MG63 (cell line): ENCODE measurements around the gene LPAR5. TPM values are rescaled to one million over a fixed set of nuclear protein-coding genes. Genes with fewer than 3 reads are reported as not detected.
"Not testable (repeated sequence)": the region's sequence is repeated elsewhere in the genome, so short reads cannot be mapped to it uniquely, and the experiment has no call there.

ENCODE experiments used
- DNase-seq: peaks from one replicate; pipeline ENCODE4 v3.0.0-alpha.2; 2020
- H3K27me3 ChIP-seq: fragments of 250-450 bp; sonication (Bioruptor Pico); 2 replicates; pipeline ENCODE4 v1.5.1; 2020; ENCODE audit warnings: mild to moderate bottlenecking, moderate library complexity
- H3K36me3 ChIP-seq: fragments of 250-450 bp; sonication (Bioruptor Pico); 2 replicates; pipeline ENCODE4 v1.5.1; 2020; ENCODE audit warnings: mild to moderate bottlenecking, moderate library complexity
- H3K4me3 ChIP-seq: fragments of 250-450 bp; sonication (Bioruptor Pico); 2 replicates; pipeline ENCODE4 v1.5.1; 2020; ENCODE audit warnings: mild to moderate bottlenecking, moderate library complexity
- H3K9me3 ChIP-seq: fragments of 250-450 bp; sonication (Bioruptor Pico); 2 replicates; pipeline ENCODE4 v1.5.1; 2020; ENCODE audit warnings: mild to moderate bottlenecking, moderate library complexity
- total RNA-seq: library from RNA; depleted of rRNA; stranded (reverse); fragments of >200 nt; shearing (Covaris generic); gene quantifications from 2 replicates; pipeline ENCODE4 v1.2.3, GENCODE V29; 2014; ENCODE audit warnings: low replicate concordance; rRNA removed

LPAR5 gene
- total RNA-seq, 1 experiment from 2014 or later = 0.03 TPM

DNA sequence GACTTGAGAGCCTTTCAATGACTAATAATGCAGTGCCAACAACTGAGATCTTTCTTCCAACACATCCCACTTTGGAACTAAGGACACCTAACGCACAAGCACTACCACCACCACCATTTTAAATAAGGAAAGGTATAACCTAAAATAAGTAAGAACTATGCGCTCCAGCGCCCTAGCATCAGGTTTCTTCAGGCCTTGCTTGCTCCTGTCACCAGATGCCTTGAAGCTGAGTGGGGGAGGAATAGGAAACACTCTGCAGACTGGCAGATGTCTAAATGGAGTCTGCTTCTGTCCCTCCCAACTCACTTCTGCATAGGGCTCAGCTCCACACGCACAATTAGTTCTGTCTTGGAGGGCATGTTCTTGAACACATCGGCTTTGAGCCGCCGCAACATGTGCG, 43.7 kb downstream of the LPAR5 start:
- Histone ChIP-seq H3K36me3 (peaks cover 93% of the 10 kb centered on the region), H3K27me3 (no peaks in the 10 kb centered on the region), H3K9me3 (no peaks in the 10 kb centered on the region), H3K4me3 (no peak overlapping the region)
- no peak for DNase-seq

DNA sequence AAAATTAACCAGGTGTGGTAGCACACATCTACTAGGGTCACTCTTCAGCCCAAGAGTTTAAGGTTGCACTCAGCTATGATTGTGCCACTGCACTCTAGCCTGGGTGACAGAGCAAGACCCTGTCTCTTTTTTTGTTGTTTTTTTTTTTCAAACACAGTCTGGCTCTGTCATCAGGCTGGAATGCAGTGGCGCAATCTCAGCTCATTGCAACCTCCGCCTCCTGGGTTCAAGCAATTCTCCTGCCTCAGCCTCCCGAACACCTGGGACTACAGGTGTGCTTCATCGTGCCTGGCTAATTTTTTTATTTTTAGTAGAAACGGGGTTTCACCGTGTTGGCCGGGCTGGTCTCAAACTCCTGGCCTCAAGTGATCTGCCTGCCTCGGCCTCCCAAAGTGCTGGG, 49.2 kb downstream of the LPAR5 start:
- H3K4me3 ChIP-seq, H3K9me3 ChIP-seq, DNase-seq, H3K27me3 ChIP-seq: not testable (repeated sequence)
- peaks cover 95% of the 10 kb centered on the region for H3K36me3 ChIP-seq

- H3K27me3 ChIP-seq = no peaks in the 10 kb centered on the region
- H3K36me3 ChIP-seq = peaks cover 91% of the 10 kb centered on the region
- DNase-seq = no peak
- no peak overlapping the region for H3K4me3 ChIP-seq
- H3K9me3 ChIP-seq = no peaks in the 10 kb centered on the region
Observed at GRCh38 chr12:6584293-6584692, 51.5 kb downstream of the LPAR5 start.

DNA sequence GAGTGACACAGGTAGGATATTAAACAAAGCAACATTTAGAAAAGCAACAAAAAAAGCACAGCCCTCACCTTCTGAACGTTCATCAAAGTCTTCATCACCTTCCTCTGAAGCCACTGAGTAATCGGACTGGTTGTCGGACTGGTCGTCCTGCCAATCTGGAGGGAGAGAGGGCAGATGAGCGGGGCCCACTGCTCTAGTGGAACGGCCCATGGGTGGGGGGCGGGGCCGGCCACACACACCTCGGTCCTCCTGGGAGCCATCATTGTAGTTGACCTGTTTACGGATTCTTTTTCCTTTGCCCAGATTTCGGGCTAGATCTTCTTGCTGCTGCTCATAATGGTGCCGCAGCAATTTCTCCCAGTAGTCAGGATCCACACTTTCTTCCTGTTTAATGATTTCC, 52.8 kb downstream of the LPAR5 start:
- DNase-seq = no peak
- no peaks in the 10 kb centered on the region for H3K9me3 ChIP-seq
- H3K36me3 ChIP-seq = peaks cover 92% of the 10 kb centered on the region
- no peak overlapping the region for H3K4me3 ChIP-seq
- no peaks in the 10 kb centered on the region for H3K27me3 ChIP-seq

GRCh38 chr12:6582196-6582595, 53.6 kb downstream of the LPAR5 start:
- Histone ChIP-seq H3K36me3 (peaks cover 92% of the 10 kb centered on the region), H3K4me3 (no peak overlapping the region), H3K9me3 (no peaks in the 10 kb centered on the region), H3K27me3 (no peaks in the 10 kb centered on the region)
- no peak for DNase-seq

DNA sequence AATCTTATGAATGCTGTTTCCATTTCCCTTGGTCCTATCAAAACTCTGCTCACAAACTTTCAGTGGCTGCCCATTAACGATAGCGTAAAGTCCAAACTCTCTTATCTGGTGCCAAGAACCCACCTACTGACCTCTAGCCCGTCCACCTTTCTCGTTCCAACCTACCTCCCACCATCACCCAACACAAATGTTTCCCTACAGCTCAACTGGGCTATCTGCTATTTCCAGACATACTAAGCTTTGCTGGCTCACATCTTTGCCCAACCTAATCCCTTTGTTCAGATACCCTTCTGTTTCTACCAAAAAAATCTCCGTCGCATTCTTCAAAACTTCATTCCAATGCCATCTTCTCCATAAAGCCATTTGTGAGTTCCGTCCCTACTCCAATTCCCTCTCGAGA, 60.1 kb downstream of the LPAR5 start:
- DNase-seq = no peak
- H3K9me3 ChIP-seq = no peaks in the 10 kb centered on the region
- H3K4me3 ChIP-seq = no peak overlapping the region
- H3K27me3 ChIP-seq = no peaks in the 10 kb centered on the region
- peaks cover 85% of the 10 kb centered on the region for H3K36me3 ChIP-seq

DNA sequence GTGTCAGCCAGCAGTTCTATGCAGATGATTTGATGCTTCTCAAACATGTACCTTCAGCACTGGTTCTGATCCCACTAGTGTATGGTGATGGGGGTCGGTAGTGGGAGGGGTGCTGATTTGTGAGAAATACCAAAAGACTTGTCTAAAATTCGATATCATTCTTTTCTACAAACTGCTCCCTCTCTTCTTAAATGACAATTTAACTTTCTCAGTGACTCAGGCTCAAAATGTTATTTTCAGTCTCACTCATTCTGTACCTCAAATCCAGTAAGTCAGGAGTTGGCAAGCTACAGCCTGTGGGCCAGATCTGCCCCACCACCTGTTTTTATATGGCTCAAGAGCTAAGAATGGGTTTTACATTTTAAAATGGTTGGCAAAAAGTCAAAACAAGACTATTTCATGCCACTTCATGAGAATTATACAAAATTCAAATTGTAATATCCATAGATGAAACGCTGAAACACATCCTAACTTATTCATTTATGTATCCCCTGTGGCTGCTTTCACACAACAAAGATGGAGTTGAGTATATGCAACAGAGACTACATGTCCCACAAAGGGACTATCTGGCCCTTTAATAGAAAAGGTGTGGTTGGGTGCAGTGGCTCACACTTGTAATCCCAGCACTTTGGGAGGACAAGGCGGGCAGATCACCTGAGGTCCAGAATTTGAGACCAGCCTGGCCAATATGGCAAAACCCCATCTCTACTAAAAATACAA, 61.0 kb downstream of the LPAR5 start:
- no peak overlapping the region for H3K4me3 ChIP-seq
- peaks cover 85% of the 10 kb centered on the region for H3K36me3 ChIP-seq
- no peaks in the 10 kb centered on the region for H3K27me3 ChIP-seq
- DNase-seq = no peak
- H3K9me3 ChIP-seq = no peaks in the 10 kb centered on the region

GRCh38 chr12:6573001-6573400, 62.8 kb downstream of the LPAR5 start:
- H3K27me3 ChIP-seq = no peaks in the 10 kb centered on the region
- peaks cover 81% of the 10 kb centered on the region for H3K36me3 ChIP-seq
- no peak overlapping the region for H3K4me3 ChIP-seq
- DNase-seq = no peak
- no peaks in the 10 kb centered on the region for H3K9me3 ChIP-seq

DNA sequence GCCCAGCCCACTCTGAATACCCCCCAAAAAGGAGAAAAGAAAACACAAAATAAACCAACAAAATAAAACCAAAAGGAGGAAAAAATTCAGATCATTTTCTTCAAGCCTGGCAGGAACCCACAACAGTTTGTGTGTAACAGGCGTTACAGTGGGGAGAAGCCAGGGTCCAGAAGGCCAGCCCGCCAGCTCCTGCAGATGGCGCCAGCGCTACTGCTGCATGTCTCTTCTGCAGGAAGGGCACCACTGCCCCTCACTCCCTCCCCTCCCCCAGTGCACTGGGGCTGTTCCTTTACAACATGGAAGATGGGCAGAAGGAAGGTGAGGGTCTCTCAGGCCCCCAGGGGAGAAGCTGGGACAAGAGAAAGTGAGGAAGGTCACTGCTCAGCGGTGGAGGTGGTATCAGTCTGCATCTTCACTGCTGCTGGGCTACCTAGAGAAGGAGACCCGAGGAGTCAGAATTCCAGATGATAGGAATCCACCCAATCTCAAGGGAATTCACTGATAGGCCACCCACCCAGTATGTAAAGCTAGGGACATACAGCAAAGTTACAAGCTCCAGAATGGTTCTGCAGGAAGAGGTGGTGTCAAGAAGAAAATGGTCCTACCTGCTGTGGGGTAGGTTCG, 65.4 kb downstream of the LPAR5 start:
- Histone ChIP-seq H3K4me3 (no peak overlapping the region), H3K9me3 (no peaks in the 10 kb centered on the region), H3K27me3 (no peaks in the 10 kb centered on the region), H3K36me3 (peaks cover 84% of the 10 kb centered on the region)
- DNase-seq = peak; percentile 69

GRCh38 chr12:6569786-6570185, 66.0 kb downstream of the LPAR5 start:
- Histone ChIP-seq H3K4me3 (no peak overlapping the region), H3K27me3 (no peaks in the 10 kb centered on the region), H3K36me3 (peaks cover 84% of the 10 kb centered on the region), H3K9me3 (no peaks in the 10 kb centered on the region)
- no peak for DNase-seq

- Histone ChIP-seq H3K36me3 (peaks cover 84% of the 10 kb centered on the region), H3K27me3 (no peaks in the 10 kb centered on the region), H3K4me3 (peak overlapping the region; percentile 74; the same call in 1 of the 2 replicates), H3K9me3 (no peaks in the 10 kb centered on the region)
- DNase-seq = no peak
Observed at GRCh38 chr12:6569312-6569711, 66.4 kb downstream of the LPAR5 start.

Other genes with a start within 250 kb of the LPAR5 start
- gene CD27, start 191.0 kb downstream of the LPAR5 start, total RNA-seq = not detected in 2 replicates
- 2.2 TPM in 1 of 2 replicates, not detected in the other for gene TAPBPL, start 183.9 kb downstream of the LPAR5 start, total RNA-seq
- 7.1 and 15.3 TPM in 2 replicates for gene VAMP1, start 165.3 kb downstream of the LPAR5 start, total RNA-seq
- 140 and 315 TPM in 2 replicates for gene MRPL51, start 142.7 kb downstream of the LPAR5 start, total RNA-seq
- 60.2 and 95.9 TPM in 2 replicates for gene NCAPD2, start 141.9 kb downstream of the LPAR5 start, total RNA-seq
- gene GAPDH, start 101.4 kb downstream of the LPAR5 start, total RNA-seq = 4,502 and 8,561 TPM in 2 replicates
- gene IFFO1, start 79.9 kb downstream of the LPAR5 start, total RNA-seq = 6.1 and 13.2 TPM in 2 replicates
- 64.5 and 90.4 TPM in 2 replicates for gene NOP2, start 67.7 kb downstream of the LPAR5 start, total RNA-seq
- gene CHD4, start 28.6 kb downstream of the LPAR5 start, total RNA-seq = 155 and 166 TPM in 2 replicates
- gene ACRBP, start 11.5 kb upstream of the LPAR5 start, total RNA-seq = not detected in 2 replicates
- 30.1 and 33.1 TPM in 2 replicates for gene ING4, start 27.2 kb upstream of the LPAR5 start, total RNA-seq
- 9.3 and 21.9 TPM in 2 replicates for gene ZNF384, start 53.4 kb upstream of the LPAR5 start, total RNA-seq
- not detected in 2 replicates for gene PIANP, start 64.9 kb upstream of the LPAR5 start, total RNA-seq
- 91.3 and 125 TPM in 2 replicates for gene COPS7A, start 88.1 kb upstream of the LPAR5 start, total RNA-seq
- 178 and 274 TPM in 2 replicates for gene MLF2, start 117.2 kb upstream of the LPAR5 start, total RNA-seq
- 272 and 328 TPM in 2 replicates for gene PTMS, start 130.4 kb upstream of the LPAR5 start, total RNA-seq
- 0.17 TPM in 1 of 2 replicates, not detected in the other for gene LAG3, start 136.6 kb upstream of the LPAR5 start, total RNA-seq
- gene CD4, start 153.6 kb upstream of the LPAR5 start, total RNA-seq = not detected in 2 replicates
- not detected in 2 replicates for gene GPR162, start 185.9 kb upstream of the LPAR5 start, total RNA-seq
- gene P3H3, start 192.4 kb upstream of the LPAR5 start, total RNA-seq = 19.4 and 45.6 TPM in 2 replicates
- gene GNB3, start 205.0 kb upstream of the LPAR5 start, total RNA-seq = 0.43 TPM in 1 of 2 replicates, not detected in the other
- gene CDCA3, start 215.3 kb upstream of the LPAR5 start, total RNA-seq = 29.8 and 110 TPM in 2 replicates
- 104 and 143 TPM in 2 replicates for gene USP5, start 216.2 kb upstream of the LPAR5 start, total RNA-seq
- 1,500 and 1,845 TPM in 2 replicates for gene TPI1, start 231.6 kb upstream of the LPAR5 start, total RNA-seq
- 11.4 and 19.9 TPM in 2 replicates for gene SPSB2, start 237.3 kb upstream of the LPAR5 start, total RNA-seq